Suprapubic skin (tissue), 4 donors: Measurements from ENCODE around the gene SAA2.

Experiments
- CTCF ChIP-seq, 2 donors: fragments of 200-600 bp in 1 of 2; fragments of 450-650 bp in 1 of 2; sonication (generic) in 1 of 2; IDR thresholded peaks; one replicate each; pipeline ENCODE4 v1.5.1; 2016 to 2019; ENCODE audit warnings: antibody characterized with exemption in 2 of 2, mild to moderate bottlenecking in 1 of 2, moderate library complexity in 1 of 2
- EP300 ChIP-seq: sonication (generic); formaldehyde crosslinking; IDR thresholded peaks from one replicate; pipeline ENCODE4 v1.6.1; 2017; ENCODE audit warnings: antibody characterized with exemption
- POLR2A ChIP-seq, 2 donors: fragments of 450-650 bp; IDR thresholded peaks; one replicate each; pipeline ENCODE4 v1.6.1; 2017; ENCODE audit warnings: antibody characterized with exemption in 2 of 2, mild to moderate bottlenecking in 2 of 2, moderate library complexity in 2 of 2
- POLR2AphosphoS5 ChIP-seq, 3 donors: sonication (generic); formaldehyde crosslinking; IDR thresholded peaks; one replicate each; pipeline ENCODE4 v1.6.1; 2017; ENCODE audit warnings: antibody characterized with exemption in 3 of 3

GRCh38 chr11:18196532-18196931, 51.9 kb downstream of the SAA2 start:
- no peak for TF ChIP-seq POLR2A (IDR thresholded peaks at IDR 0.05)
- TF ChIP-seq POLR2AphosphoS5 (IDR thresholded peaks at IDR 0.05) = no peak
- no peak for TF ChIP-seq CTCF (IDR thresholded peaks at IDR 0.05)
- TF ChIP-seq EP300 = no peak
